ENCODE data around the gene RXFP1.
"Not testable (repeated sequence)": the region's sequence is repeated elsewhere in the genome, so short reads cannot be mapped to it uniquely, and the experiment has no call there.

RXFP1 gene

GRCh38 chr4:158617956-158618355 lies 96.3 kb downstream of the RXFP1 start:
- no peak for DNase-seq

- DNase-seq, result no peak
Observed at GRCh38 chr4:158621729-158622128, 100.0 kb downstream of the RXFP1 start.

- no peak for DNase-seq
Observed at GRCh38 chr4:158622251-158622650, 100.6 kb downstream of the RXFP1 start.

GRCh38 chr4:158624889-158625478 lies 103.3 kb downstream of the RXFP1 start:
- peak in 2 of 14 donors; percentile 1 to 8 for DNase-seq

GRCh38 chr4:158625544-158625943 lies 103.9 kb downstream of the RXFP1 start:
- DNase-seq, result no peak

GRCh38 chr4:158630893-158631292 lies 109.2 kb downstream of the RXFP1 start:
- DNase-seq, result no peak

GRCh38 chr4:158636619-158637018 lies 114.9 kb downstream of the RXFP1 start:
- no peak for DNase-seq

GRCh38 chr4:158644356-158644755 lies 122.7 kb downstream of the RXFP1 start:
- DNase-seq, result no peak

GRCh38 chr4:158644760-158645159 lies 123.1 kb downstream of the RXFP1 start:
- DNase-seq, result no peak

- no peak for DNase-seq
Observed at GRCh38 chr4:158649111-158649680, 127.5 kb downstream of the RXFP1 start.

- DNase-seq, result no peak
Observed at GRCh38 chr4:158652920-158653319, 131.2 kb downstream of the RXFP1 start.

- DNase-seq, result no peak
Observed at GRCh38 chr4:158656439-158656838, 134.8 kb downstream of the RXFP1 start.

GRCh38 chr4:158657291-158657690 lies 135.6 kb downstream of the RXFP1 start:
- DNase-seq, result no peak

- not testable (repeated sequence) for DNase-seq
Observed at GRCh38 chr4:158663255-158663654, 141.6 kb downstream of the RXFP1 start.

GRCh38 chr4:158663707-158664625 lies 142.3 kb downstream of the RXFP1 start:
- not testable (repeated sequence) for DNase-seq

GRCh38 chr4:158664806-158665205 lies 143.1 kb downstream of the RXFP1 start:
- no peak for DNase-seq

- DNase-seq, result no peak
Observed at GRCh38 chr4:158666892-158667291, 145.2 kb downstream of the RXFP1 start.

GRCh38 chr4:158667651-158668198 lies 146.0 kb downstream of the RXFP1 start:
- no peak for DNase-seq

GRCh38 chr4:158669310-158669709 lies 147.6 kb downstream of the RXFP1 start:
- no peak for DNase-seq

- DNase-seq, result peak in 11 of 14 donors; percentile 8 to 67 (median 43)
Observed at GRCh38 chr4:158670975-158671664, 149.4 kb downstream of the RXFP1 start.

GRCh38 chr4:158671665-158671914 lies 149.9 kb downstream of the RXFP1 start, which contains the start of gene C4orf46:
TSS of gene C4orf46 (minus strand) at chr4:158671887. CDS start at chr4:158671801, 86 bp downstream.
- no peak for DNase-seq

- DNase-seq, result peak; percentile 93 to 100 (median 99)
Observed at GRCh38 chr4:158671915-158672806, 150.5 kb downstream of the RXFP1 start, which contains the start of gene ETFDH. TSS of gene ETFDH (plus strand) at chr4:158672296. CDS start at chr4:158672457, 161 bp downstream.
